Hepatic stellate cell (primary cell): ENCODE results near the gene SDC3.
"Not testable (repeated sequence)": the region's sequence is repeated elsewhere in the genome, so short reads cannot be mapped to it uniquely, and the experiment has no call there.

Experiments used
- DNase-seq: peaks from one replicate; pipeline ENCODE4 v3.0.0; 2011; ENCODE audit warnings: low spot score

SDC3 gene, protein sequence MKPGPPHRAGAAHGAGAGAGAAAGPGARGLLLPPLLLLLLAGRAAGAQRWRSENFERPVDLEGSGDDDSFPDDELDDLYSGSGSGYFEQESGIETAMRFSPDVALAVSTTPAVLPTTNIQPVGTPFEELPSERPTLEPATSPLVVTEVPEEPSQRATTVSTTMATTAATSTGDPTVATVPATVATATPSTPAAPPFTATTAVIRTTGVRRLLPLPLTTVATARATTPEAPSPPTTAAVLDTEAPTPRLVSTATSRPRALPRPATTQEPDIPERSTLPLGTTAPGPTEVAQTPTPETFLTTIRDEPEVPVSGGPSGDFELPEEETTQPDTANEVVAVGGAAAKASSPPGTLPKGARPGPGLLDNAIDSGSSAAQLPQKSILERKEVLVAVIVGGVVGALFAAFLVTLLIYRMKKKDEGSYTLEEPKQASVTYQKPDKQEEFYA

DNA sequence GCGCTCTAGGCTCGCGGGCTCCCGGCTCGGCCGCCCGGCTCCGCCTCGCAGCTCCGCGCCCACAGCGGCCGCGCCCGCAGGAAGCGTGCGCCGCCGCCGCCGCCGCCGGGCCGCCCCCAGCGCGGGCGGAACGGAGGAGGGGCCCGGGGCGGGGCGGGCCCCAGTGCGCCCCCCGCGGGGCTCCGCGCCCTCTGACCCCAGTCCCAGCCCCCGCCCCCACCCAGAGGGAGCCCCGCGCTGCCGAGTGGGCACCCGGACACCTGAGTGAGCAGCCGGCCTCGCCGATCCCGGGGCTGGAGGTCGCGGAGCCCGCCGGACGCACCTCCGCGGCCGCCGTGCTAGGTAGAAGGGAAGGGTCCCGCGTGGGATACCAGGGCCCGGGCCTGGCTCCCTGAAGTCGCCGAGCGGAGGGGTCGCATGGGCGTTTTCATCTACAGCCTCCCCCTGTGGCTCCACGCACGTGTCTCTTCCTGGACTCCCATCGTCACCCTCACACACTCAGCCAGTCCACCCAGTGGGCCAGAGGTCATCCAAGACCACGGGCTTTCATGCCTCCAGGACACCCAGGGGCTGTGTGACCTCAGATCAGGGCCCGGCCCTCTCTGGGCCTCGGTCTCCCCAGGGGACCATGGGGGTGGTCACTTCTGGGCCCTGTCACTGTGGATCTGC, at the start of gene SDC3:
Gene SDC3, minus strand, starts transcription at position 63 of the 669 bp plus-strand sequence. CDS start 172 bp downstream, outside the sequence.
- no peak for DNase-seq

DNA sequence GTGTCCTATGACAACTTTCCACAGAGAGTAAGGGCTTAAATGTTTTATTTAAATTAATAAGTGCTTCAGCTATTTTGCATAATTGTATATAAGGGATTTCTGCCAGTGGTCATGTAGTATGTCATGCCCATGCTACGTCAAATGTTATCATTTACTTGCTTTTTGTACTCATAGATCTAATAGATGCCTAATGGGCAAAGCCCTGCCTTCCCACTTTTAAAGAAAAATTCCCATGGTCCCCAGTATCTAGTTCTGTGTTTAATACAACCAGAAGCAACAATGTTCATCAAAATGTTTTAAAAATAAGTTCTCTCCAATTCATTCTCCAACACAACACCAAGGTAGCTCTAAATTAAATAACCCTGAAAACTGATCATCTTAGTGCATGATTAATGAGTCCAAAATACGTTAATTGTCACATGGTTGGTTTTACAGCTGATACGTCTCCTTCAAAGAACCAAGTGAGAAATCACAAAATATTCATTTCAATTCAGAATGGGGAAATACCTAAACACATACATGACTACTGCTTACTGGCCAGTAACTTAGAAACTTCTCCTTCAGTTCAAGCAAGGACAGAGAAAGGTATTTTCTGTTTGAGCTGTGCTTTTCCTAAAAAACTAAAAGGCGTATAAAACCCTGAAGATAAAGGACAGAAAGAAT, 49.1 kb upstream of the SDC3 start:
- DNase-seq = no peak

GRCh38 chr1:30955448-30956015, 47.0 kb upstream of the SDC3 start:
- DNase-seq = peak; percentile 44

DNA sequence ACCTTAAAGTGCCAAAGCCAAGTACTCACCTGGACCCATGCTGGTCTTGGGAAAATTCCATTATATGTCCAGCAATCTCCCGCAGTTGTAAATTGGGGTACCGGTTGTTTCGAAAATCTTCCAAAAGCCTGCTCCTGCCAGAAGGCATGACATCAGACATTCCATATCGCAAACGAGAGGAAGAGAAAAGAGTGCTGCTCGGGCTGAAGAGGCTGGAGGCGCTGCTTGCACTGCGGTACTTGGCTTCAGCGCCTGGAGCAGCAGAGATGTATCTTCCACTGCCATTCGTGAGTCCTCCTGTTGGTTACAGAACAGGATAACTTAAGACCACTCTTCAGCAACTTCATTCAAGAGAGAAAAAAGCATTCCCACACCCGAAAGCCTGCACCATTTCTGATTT, 45.1 kb upstream of the SDC3 start:
- DNase-seq = no peak

- DNase-seq = no peak
Measured at GRCh38 chr1:30952098-30952497, 43.5 kb upstream of the SDC3 start.

DNA sequence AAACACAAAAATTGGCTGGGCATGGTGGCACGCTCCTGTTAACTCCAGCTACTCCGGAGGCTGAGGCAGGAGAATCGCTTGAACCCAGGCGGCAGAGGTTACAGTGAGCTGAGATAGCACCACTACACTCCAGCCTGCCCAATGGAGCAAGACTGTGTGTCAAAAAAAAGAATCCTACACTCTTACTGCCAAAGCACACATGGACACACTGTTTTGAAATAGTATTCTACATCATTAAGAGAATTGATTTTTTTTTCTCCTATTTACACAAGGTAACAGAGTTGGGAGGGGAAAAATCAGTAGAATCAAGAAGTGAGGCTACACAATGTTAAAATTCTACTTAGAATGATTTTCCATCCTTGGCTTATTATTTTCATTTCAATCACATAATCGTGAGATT, 42.1 kb upstream of the SDC3 start:
- no peak for DNase-seq

DNA sequence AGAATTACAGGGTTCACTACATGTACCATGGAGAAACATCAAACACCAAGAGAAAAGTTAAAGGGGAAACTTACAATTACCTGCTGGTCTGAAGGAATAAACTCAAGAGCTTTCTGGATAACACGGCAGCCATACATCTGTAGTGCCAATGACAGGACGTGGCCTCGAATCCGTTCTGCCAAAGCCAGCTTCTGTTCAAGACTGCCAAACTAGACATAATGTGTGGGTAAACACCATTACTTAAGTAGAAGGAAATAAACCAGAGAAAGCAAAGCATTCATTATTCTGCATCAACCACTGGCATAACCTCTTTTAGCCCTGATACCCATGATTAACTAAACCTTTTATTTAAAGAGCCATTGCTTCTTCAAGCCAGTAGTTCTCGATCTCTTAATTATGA, 41.5 kb upstream of the SDC3 start:
- DNase-seq = no peak

DNA sequence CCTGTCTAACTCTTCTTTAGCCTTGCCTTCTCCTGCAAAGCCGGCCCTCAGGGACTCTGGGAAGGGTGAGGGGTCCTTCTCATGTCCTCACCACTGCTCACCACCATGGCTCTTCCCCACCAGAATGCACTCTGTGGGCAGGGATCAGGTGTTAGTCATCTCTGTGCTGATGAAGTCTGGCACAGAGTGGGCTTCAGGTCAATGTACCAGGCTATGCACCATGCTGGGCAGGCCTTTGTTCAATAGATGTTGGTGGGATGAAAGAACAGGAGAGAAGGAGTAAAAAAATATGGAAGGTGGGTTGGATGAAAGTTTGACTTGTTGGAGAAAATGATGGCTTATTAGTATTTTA, 40.9 kb upstream of the SDC3 start:
- DNase-seq = not testable (repeated sequence)

DNA sequence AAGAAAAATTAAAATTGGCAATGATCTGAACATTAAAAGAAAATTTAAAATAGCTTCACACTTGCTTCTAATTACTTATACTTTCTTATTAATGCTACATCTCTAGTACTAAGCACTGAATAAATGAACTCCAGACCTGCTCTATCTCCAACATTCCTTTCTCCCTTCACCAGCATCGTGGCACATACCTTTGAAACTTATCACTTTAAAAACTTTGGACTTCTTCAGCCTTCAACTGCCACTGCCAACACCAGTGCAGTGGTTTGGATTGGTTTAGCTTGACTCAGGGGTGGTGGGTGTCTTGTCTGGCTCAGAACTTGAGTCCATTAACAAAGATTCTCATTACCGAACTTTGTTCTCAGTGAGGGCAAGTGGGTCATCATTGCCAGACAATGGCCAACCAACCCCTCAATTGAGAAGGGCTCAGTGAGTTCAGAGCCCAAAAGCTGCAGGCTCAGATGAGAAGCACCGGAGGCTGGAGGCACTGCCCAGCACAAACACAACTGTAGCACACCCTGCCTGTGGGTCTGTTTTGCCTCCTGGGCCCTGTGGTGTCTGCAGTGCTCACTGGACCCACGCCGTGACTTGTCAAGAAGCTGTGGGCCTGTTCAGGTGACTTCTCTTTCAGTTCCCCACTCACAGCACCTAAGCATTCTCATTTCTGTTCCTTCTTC, 40.4 kb upstream of the SDC3 start:
- DNase-seq = not testable (repeated sequence)

DNA sequence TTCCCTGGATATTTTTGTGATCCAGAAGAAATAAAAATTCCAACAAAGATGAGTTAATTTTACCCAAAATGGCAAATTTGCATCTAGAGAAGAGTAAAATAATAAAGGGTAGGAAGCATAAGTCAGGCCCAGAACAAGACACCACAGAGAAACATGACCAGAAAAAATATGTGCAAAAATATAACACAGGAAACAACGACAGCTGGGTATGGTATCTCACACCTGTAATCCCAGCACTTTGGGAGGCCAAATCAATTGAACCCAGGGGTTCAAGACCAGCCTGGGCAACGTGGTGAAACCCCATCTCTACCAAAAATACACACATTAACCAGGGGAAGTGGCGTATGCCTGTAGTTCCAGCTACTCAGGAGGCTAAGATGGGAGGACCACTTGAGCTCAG, 39.7 kb upstream of the SDC3 start:
- no peak for DNase-seq

DNA sequence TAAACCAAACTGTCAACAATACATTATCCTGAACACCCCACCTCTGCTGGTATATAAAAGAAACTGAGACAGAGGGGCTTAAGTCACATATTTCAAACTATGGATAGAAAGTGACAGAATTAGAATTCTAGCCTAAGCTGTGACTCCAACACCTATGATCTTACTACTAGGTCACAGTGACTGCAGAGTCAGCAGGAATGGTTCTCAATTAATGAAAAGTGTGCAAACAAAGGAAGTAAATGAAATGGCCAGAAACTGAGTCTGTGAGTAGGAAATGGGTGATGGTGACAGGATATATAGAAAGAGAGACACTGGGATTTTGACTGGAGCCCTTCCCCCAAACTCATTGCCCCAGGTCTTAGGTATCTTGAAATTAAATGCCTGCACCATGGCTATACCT, 38.7 kb upstream of the SDC3 start:
- no peak for DNase-seq

DNA sequence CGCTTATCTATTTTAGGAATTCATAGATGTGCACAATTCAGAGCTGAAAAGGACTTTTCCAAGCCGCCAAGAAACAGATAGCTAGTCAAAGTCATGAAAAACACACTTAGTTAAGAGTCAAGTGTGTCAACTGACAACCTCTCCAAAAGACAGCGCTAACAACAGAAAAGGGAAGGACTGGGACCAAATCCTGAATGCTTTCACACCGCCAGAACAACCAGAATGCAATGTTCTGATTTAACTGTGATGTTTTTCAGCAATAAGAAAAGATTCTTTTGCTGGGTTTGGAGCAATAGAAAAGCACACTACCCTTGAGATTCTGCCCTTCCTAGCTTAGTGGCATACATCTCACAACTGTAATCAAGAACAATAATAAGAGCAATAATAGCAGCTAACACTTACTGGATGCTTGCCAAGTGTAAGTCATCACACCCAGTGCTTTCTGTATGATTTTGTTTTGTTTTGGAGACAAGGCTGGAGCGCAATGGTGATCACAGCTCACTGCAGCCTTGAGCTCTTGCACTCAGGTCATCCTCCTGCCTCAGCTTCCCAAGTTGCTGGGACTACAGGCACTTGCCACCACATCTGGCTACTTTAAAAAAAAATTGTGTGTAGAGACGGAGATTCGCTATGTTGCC, 33.9 kb upstream of the SDC3 start:
- DNase-seq = no peak

DNA sequence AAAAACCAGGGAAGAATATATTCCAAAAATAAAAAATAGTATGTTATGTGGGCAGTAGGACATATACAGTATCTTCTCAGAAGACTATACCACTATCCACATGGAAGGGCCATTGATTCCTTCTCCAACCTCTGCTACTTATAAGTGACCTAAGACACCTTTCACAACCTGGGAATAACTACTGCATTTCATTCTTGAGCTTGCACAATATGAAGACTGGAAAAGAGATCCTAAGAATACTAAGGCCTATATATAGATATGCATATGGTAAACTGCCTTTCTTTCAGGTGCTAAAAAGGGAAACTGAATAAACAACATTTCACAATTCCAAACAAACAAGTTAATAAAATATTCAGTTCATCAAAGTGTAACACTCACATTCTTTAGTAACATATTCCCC, 32.0 kb upstream of the SDC3 start:
- no peak for DNase-seq

DNA sequence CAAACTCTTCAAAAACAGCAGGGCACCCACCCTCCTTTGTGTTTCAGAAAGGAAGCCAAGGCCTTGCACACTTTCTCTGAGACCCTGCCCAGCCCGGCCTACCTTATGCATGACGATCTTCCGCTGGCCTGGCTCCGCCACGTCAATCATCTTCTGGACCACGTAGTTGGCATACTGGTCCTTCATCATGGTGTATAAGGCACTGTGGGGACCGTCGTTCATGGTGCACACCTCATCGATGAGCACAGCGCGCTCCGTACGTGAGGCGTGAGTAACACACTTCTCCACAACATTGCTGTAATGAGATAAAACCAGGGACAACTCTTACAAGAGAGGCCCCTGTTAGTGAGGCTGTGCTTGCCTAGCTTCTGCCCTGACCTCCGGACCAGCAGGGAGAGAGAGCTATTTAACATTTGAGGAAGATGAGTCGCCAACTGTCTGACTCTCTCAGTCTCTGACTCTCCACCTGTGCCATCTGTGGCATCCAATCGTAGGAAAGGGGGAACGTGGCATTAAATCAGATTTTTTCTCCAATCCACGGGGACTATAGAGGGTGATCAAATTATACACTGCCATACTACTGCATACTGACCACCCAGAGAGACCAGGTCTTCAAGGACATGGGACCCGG, 28.1 kb upstream of the SDC3 start:
- no peak for DNase-seq

GRCh38 chr1:30935758-30936157, 27.2 kb upstream of the SDC3 start:
- not testable (repeated sequence) for DNase-seq

- no peak for DNase-seq
Measured at GRCh38 chr1:30934613-30935012, 26.1 kb upstream of the SDC3 start.

GRCh38 chr1:30933874-30934252, 25.3 kb upstream of the SDC3 start:
- DNase-seq = peak; percentile 51

- no peak for DNase-seq
Measured at GRCh38 chr1:30930631-30931173, 22.1 kb upstream of the SDC3 start.

DNA sequence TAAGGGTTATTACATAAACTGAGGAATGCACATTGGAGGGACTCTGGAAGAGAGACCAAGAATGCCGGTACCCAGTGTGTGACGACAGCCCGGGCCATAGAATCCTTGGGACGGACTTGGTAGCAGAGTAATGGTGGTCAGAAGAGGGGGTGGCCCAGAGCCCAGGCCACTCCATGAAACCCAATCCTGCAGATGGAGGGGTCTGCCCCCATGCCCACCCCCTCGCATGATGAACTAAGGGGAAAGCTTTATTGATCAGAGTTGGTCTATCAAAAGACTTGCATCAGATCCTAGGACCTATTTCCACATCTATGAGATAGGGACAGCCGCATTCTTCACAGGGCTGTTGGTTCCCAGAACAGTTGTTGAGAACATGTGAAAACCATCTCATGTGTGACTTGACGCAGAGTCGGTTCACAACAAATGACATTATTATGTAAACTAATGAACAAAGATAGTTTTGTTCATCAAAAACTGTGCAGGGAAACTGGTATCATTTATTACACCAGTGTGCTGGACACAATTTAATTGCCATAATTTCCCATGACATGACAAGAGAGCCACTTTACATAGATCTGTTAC, 21.5 kb upstream of the SDC3 start:
- no peak for DNase-seq

- peak; percentile 61 for DNase-seq
Measured at GRCh38 chr1:30929135-30929889, 20.8 kb upstream of the SDC3 start.
